GM12878 (cell line): Measurements from ENCODE around the gene PPP2R3C. TPM values are rescaled to one million over a fixed set of nuclear protein-coding genes. Genes with fewer than 3 reads are reported as not detected.

Experiments
- ATAC-seq: fragments of 200-7000 bp; cut with Tn5 transposase; 3 replicates; pipeline ENCODE4 v1.9.1; 2020; ENCODE audit warnings: mild to moderate bottlenecking, moderate library complexity
- BruUV-seq: library from RNA; stranded (reverse); fragments of 400-500 nt; replicated peaks from 2 replicates; lab custom pipeline; 2021; lab: Mats Ljungman, UMichigan
- CTCF ChIA-PET: fragments of 300-600 bp; sonication (Branson Sonifier 250); formaldehyde crosslinking; extraction: SDS; loops from one replicate; lab custom pipeline; 2021; ENCODE audit warnings: inconsistent platforms; lab: Yijun Ruan, JAX
- POLR2A ChIA-PET: fragments of 350-600 bp; formaldehyde crosslinking; extraction: SDS; loops from one replicate; lab custom pipeline; 2021; ENCODE audit warnings: inconsistent platforms; lab: Charles Lee
- RAD21 ChIA-PET: fragments of 300-600 bp; sonication (Branson Sonifier 250); formaldehyde crosslinking; loops from one replicate; lab custom pipeline; 2023; ENCODE audit warnings: antibody characterized with exemption; ENCODE audit not compliant: unreplicated experiment; lab: Charles Lee
- SMC1A ChIA-PET: fragments of 300-600 bp; sonication (Branson Sonifier 250); formaldehyde crosslinking; loops from one replicate; lab custom pipeline; 2023; ENCODE audit not compliant: unreplicated experiment, uncharacterized antibody; lab: Charles Lee
- DNase-seq: peaks from one replicate; pipeline ENCODE4 v3.0.0-alpha.2; 2011; ENCODE audit warnings: low read depth, low spot score
- FAIRE-seq: peaks from 3 replicates; lab custom pipeline; 2011; peaks lifted over from hg19 to GRCh38; lab: Jason Lieb, UNC
- H2AFZ ChIP-seq: 2 replicates; pipeline ENCODE4 v1.6.0; 2011; ENCODE audit warnings: low read depth, low read length, control low read depth; ENCODE audit not compliant: control insufficient read depth
- H3K27ac ChIP-seq: 2 replicates; pipeline ENCODE4 v1.5.1; 2011; ENCODE audit warnings: control low read depth; ENCODE audit not compliant: control insufficient read depth, insufficient read depth
- H3K27me3 ChIP-seq, 2 experiments: replicated peaks in 1 of 2; 2 replicates each; pipeline versions ENCODE4 v1.6.0 to v1.6.1; 2011; ENCODE audit warnings: low read length in 1 of 2; ENCODE audit not compliant: control insufficient read depth in 2 of 2, insufficient read depth in 2 of 2
- H3K36me3 ChIP-seq, 2 experiments: 2 replicates each; pipeline ENCODE4 v1.5.1; 2011; ENCODE audit warnings: low read length in 1 of 2; ENCODE audit not compliant: control insufficient read depth in 2 of 2, insufficient read depth in 2 of 2
- H3K4me1 ChIP-seq: 2 replicates; pipeline ENCODE4 v1.6.1; 2011; ENCODE audit warnings: mild to moderate bottlenecking, low read length, moderate library complexity, mixed read lengths; ENCODE audit not compliant: control insufficient read depth, insufficient read depth
- H3K4me2 ChIP-seq: 2 replicates; pipeline ENCODE4 v1.6.0; 2011; ENCODE audit warnings: control low read depth; ENCODE audit not compliant: control insufficient read depth, insufficient read depth
- H3K4me3 ChIP-seq: fragments of 200-600 bp; sonication (generic); 2 replicates; pipeline ENCODE4 v1.5.1; 2016
- H3K79me2 ChIP-seq: 2 replicates; pipeline ENCODE4 v1.6.0; 2011; ENCODE audit warnings: low read length; ENCODE audit not compliant: control insufficient read depth, insufficient read depth
- H3K9ac ChIP-seq: 2 replicates; pipeline ENCODE4 v1.8.0; 2011; ENCODE audit warnings: low read length, control low read depth, mixed read lengths; ENCODE audit not compliant: control insufficient read depth, insufficient read depth
- H3K9me3 ChIP-seq: replicated peaks from 3 replicates; pipeline ENCODE4 v1.5.1; 2011; ENCODE audit warnings: mild to moderate bottlenecking, low read length; ENCODE audit not compliant: control insufficient read depth, insufficient read depth
- H4K20me1 ChIP-seq: 2 replicates; pipeline ENCODE4 v1.6.0; 2011; ENCODE audit not compliant: control insufficient read depth, insufficient read depth
- ATF7 ChIP-seq: fragments of 450-650 bp; IDR thresholded peaks from 2 replicates; pipeline ENCODE4 v1.6.1; 2016; ENCODE audit warnings: low read depth, mild to moderate bottlenecking
- BCL11A ChIP-seq: IDR thresholded peaks from 2 replicates; pipeline ENCODE4 v1.6.1; 2011; ENCODE audit warnings: low read depth, low read length
- CBX3 ChIP-seq: fragments of 200-600 bp; sonication (generic); IDR thresholded peaks from 2 replicates; pipeline ENCODE4 v1.6.1; 2016; ENCODE audit warnings: low read depth, borderline replicate concordance
- CEBPZ ChIP-seq: fragments of 150-350 bp; IDR thresholded peaks from 2 replicates; pipeline ENCODE4 v1.6.1; 2016; ENCODE audit warnings: low read depth, low read length
- CREM ChIP-seq: IDR thresholded peaks from 2 replicates; pipeline ENCODE4 v1.6.1; 2014; ENCODE audit warnings: antibody characterized with exemption, low read depth
- HDAC2 ChIP-seq: fragments of 200-600 bp; sonication (generic); IDR thresholded peaks from 2 replicates; pipeline ENCODE4 v1.6.1; 2017
- KLF5 ChIP-seq: fragments of 450-650 bp; IDR thresholded peaks from 2 replicates; pipeline ENCODE4 v1.6.1; 2014; ENCODE audit warnings: mild to moderate bottlenecking; ENCODE audit not compliant: partially characterized antibody
- MEF2A ChIP-seq: IDR thresholded peaks from 2 replicates; pipeline ENCODE4 v1.6.1; 2011; ENCODE audit warnings: low read depth, mild to moderate bottlenecking, low read length, moderate library complexity; ENCODE audit not compliant: insufficient read depth
- PAX8 ChIP-seq: fragments of 450-650 bp; IDR thresholded peaks from 2 replicates; pipeline ENCODE4 v1.6.1; 2017; ENCODE audit warnings: mild to moderate bottlenecking, moderate library complexity
- RCOR1 ChIP-seq: conservative IDR thresholded peaks from 2 replicates; pipeline ENCODE4 v1.6.1; 2012; ENCODE audit warnings: low read depth, low read length, improper control_type of control experiment
- RELA ChIP-seq: fragments of 450-650 bp; IDR thresholded peaks from 2 replicates; pipeline ENCODE4 v1.8.0; 2014; ENCODE audit warnings: borderline replicate concordance; ENCODE audit not compliant: partially characterized antibody
- SPI1 ChIP-seq: IDR thresholded peaks from 2 replicates; pipeline ENCODE4 v1.6.1; 2011; ENCODE audit warnings: low read depth, mild to moderate bottlenecking, low read length, moderate library complexity, borderline replicate concordance; ENCODE audit not compliant: insufficient read depth
- TAF1 ChIP-seq: IDR thresholded peaks from 2 replicates; pipeline ENCODE4 v1.6.1; 2011; ENCODE audit warnings: mild to moderate bottlenecking, low read depth, low read length, borderline replicate concordance
- TCF3 ChIP-seq: IDR thresholded peaks from 2 replicates; pipeline ENCODE4 v1.6.1; 2012; ENCODE audit warnings: low read depth, mild to moderate bottlenecking, low read length, borderline replicate concordance; ENCODE audit not compliant: insufficient read depth
- ZZZ3 ChIP-seq: IDR thresholded peaks from 2 replicates; pipeline ENCODE4 v1.6.1; 2011; ENCODE audit warnings: low read depth; ENCODE audit not compliant: control insufficient read depth, insufficient read length
- in situ Hi-C: fragments of 300-500 bp; cut with MboI; formaldehyde crosslinking; loops from 9 replicates; pipeline ENCODE4 v1.14.3; 2018; ENCODE audit warnings: mixed read lengths
- intact Hi-C: fragments of 100-400 bp; cut with micrococcal nuclease; formaldehyde crosslinking; loops from one replicate; pipeline ENCODE4 v1.14.2; 2022; ENCODE audit not compliant: unreplicated experiment
- polyA plus RNA-seq, 11 experiments: library from polyadenylated mRNA; depleted of rRNA in 4 of 11; unstranded in 6 of 11; stranded (reverse) in 5 of 11; fragments of >200 nt; fragmentation: Nextera tagmentation in 4 of 11; fragmentation: Illumina TruSeq in 1 of 11; extraction: Ambion mirVana in 4 of 11; extraction: Trizol in 1 of 11; gene quantifications; 1 replicate in 1 of 11; 2 replicates in 10 of 11; pipeline versions ENCODE4 v1.2.1 to v1.2.3, GENCODE V29; 2011 to 2016; ENCODE audit warnings: inconsistent platforms in 2 of 11, missing spikeins in 2 of 11, low read depth in 1 of 11
- total RNA-seq, 4 experiments: library from RNA; depleted of rRNA in 3 of 4; stranded (reverse); fragments of >200 nt in 3 of 4; fragmentation: Illumina TruSeq in 1 of 4; extraction: Trizol in 1 of 4; gene quantifications; 2 replicates each; pipeline versions ENCODE4 v1.2.1 to v1.2.3, GENCODE V29; 2013 to 2021
- TF ChIP-seq, protein P1 (sequence below): fragments of 150-350 bp; IDR thresholded peaks from 2 replicates; pipeline ENCODE4 v1.6.1; 2014; ENCODE audit warnings: mild to moderate bottlenecking, low read depth, low read length

The PPP2R3C gene
- total and polyA plus RNA-seq, 10 of the 15 experiments (the other 5 are each of a cell fraction or from before 2014, with no cell fraction given): 27.6 to 80.5 (median 42.9) TPM

DNA sequence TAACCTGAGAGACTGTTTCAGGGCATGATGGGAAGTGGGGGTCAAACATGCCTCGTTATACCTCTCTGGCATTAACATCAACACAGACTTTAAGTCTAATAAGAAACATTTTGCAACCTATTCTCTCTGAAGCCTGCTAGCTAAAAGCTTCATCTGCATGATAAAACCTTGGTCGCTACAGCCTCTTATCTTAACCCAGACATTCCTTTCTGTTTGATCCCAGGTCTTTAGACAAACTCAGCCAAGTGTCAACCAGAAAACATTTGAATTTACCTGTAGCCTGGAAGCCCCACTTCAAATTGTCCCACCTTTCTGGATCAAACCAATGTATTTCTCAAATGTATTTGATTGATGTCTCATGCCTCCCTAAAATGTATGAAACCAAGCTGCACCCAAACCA, 9.1 kb downstream of the PPP2R3C start (continued):
- TF ChIP-seq CEBPZ: no peak
- TF ChIP-seq HDAC2: no peak
- TF ChIP-seq RCOR1: no peak
- no peak for TF ChIP-seq RELA
- TF ChIP-seq BCL11A: no peak
- no peak for TF ChIP-seq CREM
- no peak for TF ChIP-seq KLF5
- TF ChIP-seq PAX8: no peak

DNA sequence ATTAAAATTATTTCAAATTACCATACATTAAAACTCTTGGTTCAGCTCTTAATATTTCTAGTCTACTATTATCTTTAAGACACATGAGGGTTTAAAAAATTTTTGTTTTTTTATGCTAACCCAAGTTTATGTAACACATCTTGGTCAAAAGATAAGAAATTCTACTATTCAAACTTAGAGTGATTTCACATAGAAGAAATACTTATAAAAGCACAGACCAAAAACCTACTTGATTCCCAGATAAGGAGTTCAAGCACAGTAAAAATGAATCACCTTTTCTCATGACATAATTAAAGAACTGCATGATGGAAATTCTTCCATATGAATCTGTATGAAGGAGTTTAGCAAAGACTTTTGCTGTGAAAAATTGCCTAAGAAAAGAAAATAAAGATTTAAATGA, 13.9 kb downstream of the PPP2R3C start:
- BruUV-seq: no TSS peak
- ChIA-PET SMC1A (interaction anchor here (1.0 kb wide), 1 partner anchor 16 kb away, joined by 4 read pairs; no protein-coding TSS in a partner anchor), CTCF (interaction anchor here (1.1 to 1.2 kb wide), 2 partner anchors 33 to 434 kb away, joined by 3 read pairs; no protein-coding TSS in a partner anchor), POLR2A (interaction anchor here (1.2 kb wide), 1 partner anchor 14 kb away, joined by 4 read pairs; the partner anchor contains the start of gene PPP2R3C), RAD21 (interaction anchor here (1.2 kb wide), 1 partner anchor 32 kb away, joined by 3 read pairs; no protein-coding TSS in a partner anchor)
- Histone ChIP-seq H3K79me2 (no peaks in the 10 kb centered on the region), H3K4me3 (no peak overlapping the region), H3K36me3 (peaks cover 0 to 10% of the 10 kb centered on the region in 2 experiments; a peak in 2 of 4 replicates), H3K9me3 (no peaks in the 10 kb centered on the region; the same call in 2 of the 3 replicates), H3K4me1 (no peaks in the 10 kb centered on the region), H3K4me2 (no peak overlapping the region), H3K9ac (no peak overlapping the region), H2AFZ (no peak overlapping the region), H3K27ac (no peak overlapping the region), H4K20me1 (no peaks in the 10 kb centered on the region), H3K27me3 (no peaks in the 10 kb centered on the region)
- FAIRE-seq (no peak), ATAC-seq (no peak), DNase-seq (no peak)
- TF ChIP-seq MEF2A (no peak), CBX3 (no peak), ZZZ3 (no peak), TAF1 (no peak), ATF7 (no peak), TCF3 (no peak), SPI1 (no peak), HDAC2 (no peak)
- TF ChIP-seq, protein P1, sequence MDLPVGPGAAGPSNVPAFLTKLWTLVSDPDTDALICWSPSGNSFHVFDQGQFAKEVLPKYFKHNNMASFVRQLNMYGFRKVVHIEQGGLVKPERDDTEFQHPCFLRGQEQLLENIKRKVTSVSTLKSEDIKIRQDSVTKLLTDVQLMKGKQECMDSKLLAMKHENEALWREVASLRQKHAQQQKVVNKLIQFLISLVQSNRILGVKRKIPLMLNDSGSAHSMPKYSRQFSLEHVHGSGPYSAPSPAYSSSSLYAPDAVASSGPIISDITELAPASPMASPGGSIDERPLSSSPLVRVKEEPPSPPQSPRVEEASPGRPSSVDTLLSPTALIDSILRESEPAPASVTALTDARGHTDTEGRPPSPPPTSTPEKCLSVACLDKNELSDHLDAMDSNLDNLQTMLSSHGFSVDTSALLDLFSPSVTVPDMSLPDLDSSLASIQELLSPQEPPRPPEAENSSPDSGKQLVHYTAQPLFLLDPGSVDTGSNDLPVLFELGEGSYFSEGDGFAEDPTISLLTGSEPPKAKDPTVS: no peak
- in situ Hi-C loops: no loop called here
- intact Hi-C loops: no loop called here
